Esophagus muscularis mucosa (tissue), 4 donors: ENCODE measurements around the gene P2RY1. TPM values are rescaled to one million over a fixed set of nuclear protein-coding genes. Genes with fewer than 3 reads are reported as not detected.
A peak's percentile ranks its signal among the peaks of the same experiment; 100 is the strongest.

Experiments
- DNase-seq: peaks from one replicate; pipeline ENCODE4 v3.0.0-alpha.2; 2017; ENCODE audit errors: extremely low spot score
- H3K27ac ChIP-seq, 4 donors: fragments of 200-600 bp; sonication (generic); replicated peaks in 1 of 4; 1 replicate in 3 of 4; 2 replicates in 1 of 4; pipeline ENCODE4 v1.5.1; 2016 to 2019; ENCODE audit warnings: mild to moderate bottlenecking in 1 of 4
- H3K27me3 ChIP-seq, 4 donors: fragments of 200-600 bp; sonication (generic); one replicate each; pipeline versions ENCODE4 v1.5.1 to v1.6.0; 2016 to 2019
- H3K36me3 ChIP-seq, 4 donors: fragments of 200-600 bp; sonication (generic); one replicate each; pipeline ENCODE4 v1.5.1; 2016 to 2019
- H3K4me1 ChIP-seq, 4 donors: fragments of 200-600 bp; sonication (generic); one replicate each; pipeline ENCODE4 v1.5.1; 2016 to 2019
- H3K4me3 ChIP-seq, 4 donors: fragments of 200-600 bp; sonication (generic); 1 replicate in 2 of 4; 2 replicates in 2 of 4; pipeline ENCODE4 v1.5.1; 2016 to 2019; ENCODE audit warnings: mild to moderate bottlenecking in 4 of 4, moderate library complexity in 1 of 4
- H3K9me3 ChIP-seq, 4 donors: fragments of 200-600 bp; sonication (generic); 1 replicate in 3 of 4; 2 replicates in 1 of 4; pipeline ENCODE4 v1.5.1; 2016 to 2019
- EP300 ChIP-seq: sonication (generic); formaldehyde crosslinking; IDR thresholded peaks from one replicate; pipeline ENCODE4 v1.6.1; 2017; ENCODE audit warnings: antibody characterized with exemption
- POLR2A ChIP-seq: fragments of 450-650 bp; IDR thresholded peaks from one replicate; pipeline ENCODE4 v1.6.1; 2017; ENCODE audit warnings: antibody characterized with exemption, moderate library complexity, mild to moderate bottlenecking, low read depth
- POLR2AphosphoS5 ChIP-seq, 2 donors: sonication (generic); formaldehyde crosslinking; IDR thresholded peaks; one replicate each; pipeline ENCODE4 v1.6.1; 2017; ENCODE audit warnings: antibody characterized with exemption in 2 of 2
- WGBS: methylation state at CpG from one replicate; pipeline ENCODE4 v1.1.5; 2018; 5-methylcytosine and 5-hydroxymethylcytosine counted together
- intact Hi-C: fragments of 100-400 bp; cut with DNase I; formaldehyde crosslinking; loops from one replicate; pipeline ENCODE4 v1.15.1; 2023
- total RNA-seq, 4 donors: library from RNA; depleted of rRNA; stranded (reverse); fragments of >200 nt; gene quantifications; one replicate each; pipeline versions ENCODE4 v1.1.0 to v1.2.1, GENCODE V29; 2016
- TF ChIP-seq, protein P1 (sequence below), 3 experiments: fragments of 200-600 bp in 2 of 3; fragments of 450-650 bp in 1 of 3; sonication (generic) in 2 of 3; IDR thresholded peaks; one replicate each; pipeline ENCODE4 v1.5.1; 2017 to 2019; ENCODE audit warnings: antibody characterized with exemption in 3 of 3, mild to moderate bottlenecking in 2 of 3, moderate library complexity in 1 of 3

P2RY1 gene, protein sequence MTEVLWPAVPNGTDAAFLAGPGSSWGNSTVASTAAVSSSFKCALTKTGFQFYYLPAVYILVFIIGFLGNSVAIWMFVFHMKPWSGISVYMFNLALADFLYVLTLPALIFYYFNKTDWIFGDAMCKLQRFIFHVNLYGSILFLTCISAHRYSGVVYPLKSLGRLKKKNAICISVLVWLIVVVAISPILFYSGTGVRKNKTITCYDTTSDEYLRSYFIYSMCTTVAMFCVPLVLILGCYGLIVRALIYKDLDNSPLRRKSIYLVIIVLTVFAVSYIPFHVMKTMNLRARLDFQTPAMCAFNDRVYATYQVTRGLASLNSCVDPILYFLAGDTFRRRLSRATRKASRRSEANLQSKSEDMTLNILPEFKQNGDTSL
- total RNA-seq: 1 to 10 TPM; 1.7 to 3.3 (median 2.6) TPM

DNA sequence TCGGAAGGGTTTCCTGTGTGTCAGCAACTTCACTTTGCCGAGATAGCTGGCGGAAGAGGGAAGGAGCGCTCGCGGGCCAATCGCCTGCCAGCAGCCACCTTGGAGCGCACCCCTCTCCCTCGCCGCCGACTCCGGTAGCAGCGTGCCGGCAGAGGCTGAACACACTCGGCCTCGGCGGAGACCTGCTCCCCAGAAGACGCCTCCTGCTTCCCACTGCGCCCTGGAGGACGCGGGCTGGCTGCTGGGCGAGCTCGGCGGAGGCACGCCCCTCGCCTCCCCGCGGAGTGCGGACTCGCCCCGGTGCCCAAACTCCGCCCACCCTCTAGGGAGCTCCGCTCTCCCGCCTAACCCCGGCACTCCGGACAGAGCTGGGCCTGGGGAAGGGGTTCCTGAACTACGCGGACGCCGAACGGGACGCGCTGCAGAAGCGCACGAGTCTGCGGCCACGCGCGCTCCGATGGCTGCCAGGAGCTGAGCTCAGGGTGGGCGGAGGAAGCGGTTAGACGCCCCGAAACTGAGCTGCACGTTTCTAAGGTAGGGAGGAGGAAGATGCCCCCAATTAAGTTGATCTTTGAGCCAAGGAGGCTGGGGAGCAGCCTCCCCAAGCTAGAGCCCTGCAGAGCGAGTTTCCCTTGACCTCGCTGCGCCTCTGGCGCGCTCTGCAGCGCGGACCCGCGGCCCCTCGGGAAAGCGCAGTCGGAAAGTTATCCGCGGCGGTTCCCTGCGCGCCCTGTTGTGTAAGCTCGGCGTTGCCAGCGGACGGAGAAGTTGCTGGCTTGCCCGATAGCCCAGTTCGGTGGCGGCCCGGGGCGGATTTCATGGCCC lies at the start of gene P2RY1:
Gene P2RY1, plus strand, starts transcription at position 356 of the 825 bp plus-strand sequence. CDS start 652 bp downstream, outside the sequence.
- peaks cover 0 to 37% (median 0%) of the 10 kb centered on the region in 4 donors for H3K27me3 ChIP-seq
- peak within 1 kb of the TSS; percentile 38 to 65 (median 46) for H3K27ac ChIP-seq
- WGBS: 0% methylated on average over 21 of the region's 81 CpGs
- TF ChIP-seq, protein P1, sequence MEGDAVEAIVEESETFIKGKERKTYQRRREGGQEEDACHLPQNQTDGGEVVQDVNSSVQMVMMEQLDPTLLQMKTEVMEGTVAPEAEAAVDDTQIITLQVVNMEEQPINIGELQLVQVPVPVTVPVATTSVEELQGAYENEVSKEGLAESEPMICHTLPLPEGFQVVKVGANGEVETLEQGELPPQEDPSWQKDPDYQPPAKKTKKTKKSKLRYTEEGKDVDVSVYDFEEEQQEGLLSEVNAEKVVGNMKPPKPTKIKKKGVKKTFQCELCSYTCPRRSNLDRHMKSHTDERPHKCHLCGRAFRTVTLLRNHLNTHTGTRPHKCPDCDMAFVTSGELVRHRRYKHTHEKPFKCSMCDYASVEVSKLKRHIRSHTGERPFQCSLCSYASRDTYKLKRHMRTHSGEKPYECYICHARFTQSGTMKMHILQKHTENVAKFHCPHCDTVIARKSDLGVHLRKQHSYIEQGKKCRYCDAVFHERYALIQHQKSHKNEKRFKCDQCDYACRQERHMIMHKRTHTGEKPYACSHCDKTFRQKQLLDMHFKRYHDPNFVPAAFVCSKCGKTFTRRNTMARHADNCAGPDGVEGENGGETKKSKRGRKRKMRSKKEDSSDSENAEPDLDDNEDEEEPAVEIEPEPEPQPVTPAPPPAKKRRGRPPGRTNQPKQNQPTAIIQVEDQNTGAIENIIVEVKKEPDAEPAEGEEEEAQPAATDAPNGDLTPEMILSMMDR (IDR thresholded peaks at IDR 0.05): peak in 1 of 3 experiments; percentile 16
- TF ChIP-seq EP300 (no peak), POLR2AphosphoS5 (IDR thresholded peaks at IDR 0.05) (peak in 1 of 2 donors; percentile 6), POLR2A (no peak)
- intact Hi-C loops: no loop called here
- H3K36me3 ChIP-seq: no peaks in the 10 kb centered on the region
- no peak for DNase-seq
- H3K4me1 ChIP-seq: peaks cover 0 to 24% (median 19%) of the 10 kb centered on the region in 4 donors
- no peaks in the 10 kb centered on the region for H3K9me3 ChIP-seq
- H3K4me3 ChIP-seq: peak within 1 kb of the TSS; percentile 65 to 69 (median 66)

DNA sequence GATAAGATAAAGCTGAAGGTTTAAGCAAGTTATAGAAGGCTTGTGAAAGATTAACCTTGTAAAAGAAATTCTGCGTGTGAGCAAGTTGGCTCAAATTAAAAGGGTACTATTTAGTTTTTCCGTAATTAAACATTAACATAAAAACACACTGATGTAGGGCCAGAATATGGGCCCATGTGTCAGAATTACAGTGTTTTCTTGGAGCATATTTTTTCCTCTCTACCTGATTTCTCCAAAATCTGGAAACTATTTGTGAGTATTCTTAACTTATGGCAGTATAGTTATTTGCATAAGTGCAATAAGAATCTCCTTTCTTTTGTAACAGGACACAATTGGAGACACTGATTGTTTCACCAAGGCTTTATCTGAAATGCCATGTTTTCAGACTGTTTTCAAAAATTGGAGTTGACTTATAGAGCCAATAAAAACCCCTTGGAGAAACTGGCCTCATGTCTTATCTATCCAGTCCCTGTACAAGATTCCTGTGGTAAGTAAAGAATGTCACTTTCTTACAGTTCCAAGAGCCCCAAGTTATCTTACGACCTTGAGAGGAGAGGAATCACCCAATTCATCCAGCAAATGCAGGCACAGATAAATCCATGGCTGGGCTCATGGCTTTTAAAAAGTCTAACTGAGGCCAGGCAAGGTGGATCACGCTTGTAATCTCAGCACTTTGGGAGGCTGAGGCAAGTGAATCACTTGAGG lies 47.8 kb upstream of the P2RY1 start:
- TF ChIP-seq POLR2AphosphoS5 (IDR thresholded peaks at IDR 0.05): no peak
- TF ChIP-seq, protein P1 (IDR thresholded peaks at IDR 0.05): no peak
- no peak for TF ChIP-seq EP300
- TF ChIP-seq POLR2A: no peak
- no peak for DNase-seq
- Histone ChIP-seq H3K9me3 (peaks cover 0 to 7% (median 0%) of the 10 kb centered on the region in 4 donors), H3K36me3 (no peaks in the 10 kb centered on the region), H3K27ac (no peak overlapping the region), H3K27me3 (no peaks in the 10 kb centered on the region), H3K4me3 (no peak overlapping the region), H3K4me1 (no peaks in the 10 kb centered on the region)
- intact Hi-C loops: no loop called here
- WGBS: 98% methylated on average over 4 of the region's 4 CpGs

DNA sequence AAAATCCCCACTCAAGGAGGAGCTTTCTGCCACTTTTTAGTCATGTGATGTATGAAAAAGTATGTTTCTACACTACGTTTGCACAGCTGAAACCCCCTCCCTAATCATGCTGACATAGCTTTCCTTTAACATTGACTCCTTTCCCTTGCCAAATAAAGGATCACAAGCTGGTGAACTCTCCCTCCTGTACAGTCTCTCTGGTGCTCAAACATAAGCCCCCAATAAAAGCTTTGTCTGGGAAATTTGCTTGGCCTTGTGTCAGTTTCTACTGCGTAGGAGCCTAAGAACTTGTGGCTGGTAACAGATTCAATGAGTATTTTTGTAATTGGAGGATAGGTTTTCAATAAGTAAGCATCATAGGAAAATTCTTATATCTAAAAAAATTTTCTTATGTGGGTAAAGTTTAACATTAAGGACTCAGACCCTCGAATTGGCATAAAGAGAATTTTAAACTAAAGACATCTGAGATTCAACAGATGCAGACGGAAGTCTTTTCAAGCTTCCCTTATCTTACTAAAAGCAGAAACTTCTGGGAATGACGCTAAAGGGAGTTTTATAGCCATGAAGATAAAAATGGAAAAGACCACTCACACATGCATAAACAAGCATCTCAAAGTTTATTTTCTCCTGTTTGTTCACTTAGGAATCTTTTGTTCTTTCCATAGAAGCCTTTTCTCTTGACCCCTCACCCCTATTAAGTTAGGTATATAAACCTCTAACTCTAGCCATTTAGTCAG lies 44.1 kb upstream of the P2RY1 start:
- no peaks in the 10 kb centered on the region for H3K4me1 ChIP-seq
- peaks cover 0 to 7% (median 0%) of the 10 kb centered on the region in 4 donors for H3K9me3 ChIP-seq
- no peak overlapping the region for H3K4me3 ChIP-seq
- TF ChIP-seq POLR2A: no peak
- TF ChIP-seq EP300: no peak
- no peak for TF ChIP-seq POLR2AphosphoS5 (IDR thresholded peaks at IDR 0.05)
- TF ChIP-seq, protein P1 (IDR thresholded peaks at IDR 0.05): no peak
- DNase-seq: no peak
- no peaks in the 10 kb centered on the region for H3K27me3 ChIP-seq
- H3K36me3 ChIP-seq: no peaks in the 10 kb centered on the region
- 71% methylated on average over 5 of the region's 5 CpGs for WGBS
- no peak overlapping the region for H3K27ac ChIP-seq
- intact Hi-C loops: no loop called here

DNA sequence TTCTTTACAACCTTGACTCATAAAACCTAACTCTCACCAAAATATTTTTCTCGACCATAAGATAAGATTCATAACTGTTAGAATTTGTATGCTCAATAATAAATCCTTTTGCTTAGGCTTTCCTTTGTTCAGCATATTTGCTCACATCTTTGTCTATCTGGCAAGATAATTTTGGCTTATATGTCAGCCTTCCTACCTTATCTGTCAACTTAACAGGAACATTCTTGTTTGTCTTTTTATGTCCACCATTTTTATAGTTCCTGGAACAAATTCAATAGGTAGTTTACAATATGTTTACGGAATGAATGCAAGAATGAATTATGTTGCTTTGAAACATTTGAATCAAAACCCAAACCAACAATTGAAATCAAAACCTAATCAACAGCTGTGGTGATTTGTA lies 41.0 kb upstream of the P2RY1 start:
- Histone ChIP-seq H3K27me3 (no peaks in the 10 kb centered on the region), H3K4me3 (no peak overlapping the region), H3K9me3 (no peaks in the 10 kb centered on the region), H3K27ac (no peak overlapping the region), H3K36me3 (no peaks in the 10 kb centered on the region), H3K4me1 (no peaks in the 10 kb centered on the region)
- 85% methylated on average over 2 of the region's 2 CpGs for WGBS
- intact Hi-C loops: no loop called here
- no peak for DNase-seq
- TF ChIP-seq POLR2AphosphoS5 (IDR thresholded peaks at IDR 0.05) (no peak), POLR2A (no peak), EP300 (no peak)
- TF ChIP-seq, protein P1 (IDR thresholded peaks at IDR 0.05): no peak
